Measurements from ENCODE around the gene SLC66A2. TPM values are rescaled to one million over a fixed set of nuclear protein-coding genes. Genes with fewer than 3 reads are reported as not detected.

SLC66A2 gene
- total RNA-seq, 6 experiments from 2014 or later: 61.6 to 140 (median 95.8) TPM

DNA sequence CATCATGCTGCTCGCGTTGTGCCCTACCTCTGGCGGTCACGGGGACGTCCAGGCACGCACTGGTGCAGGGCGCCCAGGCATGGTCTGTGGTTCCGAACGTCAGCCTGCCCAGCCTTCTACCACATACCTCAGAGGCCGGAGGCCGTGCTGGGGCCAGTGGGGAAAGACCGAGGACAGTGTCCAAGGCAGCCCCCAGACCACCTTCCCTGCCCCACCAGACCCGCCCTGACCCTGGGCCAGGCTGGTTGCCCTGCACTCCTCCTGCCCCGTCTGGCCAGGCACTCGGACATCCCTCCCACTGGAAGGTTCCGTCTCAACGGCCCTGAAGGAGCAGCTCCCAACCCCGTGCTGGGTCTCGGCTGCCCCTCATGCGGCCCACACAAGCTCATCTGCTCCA, 32.8 kb downstream of the SLC66A2 start:
- peak in 2 of 4 donors; percentile 11 to 18 for ATAC-seq
- TF ChIP-seq, protein P1, sequence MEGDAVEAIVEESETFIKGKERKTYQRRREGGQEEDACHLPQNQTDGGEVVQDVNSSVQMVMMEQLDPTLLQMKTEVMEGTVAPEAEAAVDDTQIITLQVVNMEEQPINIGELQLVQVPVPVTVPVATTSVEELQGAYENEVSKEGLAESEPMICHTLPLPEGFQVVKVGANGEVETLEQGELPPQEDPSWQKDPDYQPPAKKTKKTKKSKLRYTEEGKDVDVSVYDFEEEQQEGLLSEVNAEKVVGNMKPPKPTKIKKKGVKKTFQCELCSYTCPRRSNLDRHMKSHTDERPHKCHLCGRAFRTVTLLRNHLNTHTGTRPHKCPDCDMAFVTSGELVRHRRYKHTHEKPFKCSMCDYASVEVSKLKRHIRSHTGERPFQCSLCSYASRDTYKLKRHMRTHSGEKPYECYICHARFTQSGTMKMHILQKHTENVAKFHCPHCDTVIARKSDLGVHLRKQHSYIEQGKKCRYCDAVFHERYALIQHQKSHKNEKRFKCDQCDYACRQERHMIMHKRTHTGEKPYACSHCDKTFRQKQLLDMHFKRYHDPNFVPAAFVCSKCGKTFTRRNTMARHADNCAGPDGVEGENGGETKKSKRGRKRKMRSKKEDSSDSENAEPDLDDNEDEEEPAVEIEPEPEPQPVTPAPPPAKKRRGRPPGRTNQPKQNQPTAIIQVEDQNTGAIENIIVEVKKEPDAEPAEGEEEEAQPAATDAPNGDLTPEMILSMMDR (IDR thresholded peaks at IDR 0.05): no peak
- TF ChIP-seq POLR2A (IDR thresholded peaks at IDR 0.05): no peak
- Histone ChIP-seq H3K9me3 (no peaks in the 10 kb centered on the region), H3K4me3 (no peak overlapping the region), H3K27ac (no peak overlapping the region), H3K36me3 (peaks cover 0 to 41% (median 18%) of the 10 kb centered on the region in 4 donors), H3K4me1 (no peaks in the 10 kb centered on the region), H3K27me3 (no peaks in the 10 kb centered on the region)
- peak in 1 of 3 donors; percentile 51 for DNase-seq
- 100% methylated on average over 3 of the region's 20 CpGs for WGBS (ENCODE audit: insufficient coverage, low coverage, low lambda C conversion rate, missing lambda C conversion rate)
- intact Hi-C loops (cut with DNase I): loop anchor here in 1 of 2 donors (10.0 kb wide), 1 partner anchor 116 kb away; the partner anchor contains the start of gene RBFA

DNA sequence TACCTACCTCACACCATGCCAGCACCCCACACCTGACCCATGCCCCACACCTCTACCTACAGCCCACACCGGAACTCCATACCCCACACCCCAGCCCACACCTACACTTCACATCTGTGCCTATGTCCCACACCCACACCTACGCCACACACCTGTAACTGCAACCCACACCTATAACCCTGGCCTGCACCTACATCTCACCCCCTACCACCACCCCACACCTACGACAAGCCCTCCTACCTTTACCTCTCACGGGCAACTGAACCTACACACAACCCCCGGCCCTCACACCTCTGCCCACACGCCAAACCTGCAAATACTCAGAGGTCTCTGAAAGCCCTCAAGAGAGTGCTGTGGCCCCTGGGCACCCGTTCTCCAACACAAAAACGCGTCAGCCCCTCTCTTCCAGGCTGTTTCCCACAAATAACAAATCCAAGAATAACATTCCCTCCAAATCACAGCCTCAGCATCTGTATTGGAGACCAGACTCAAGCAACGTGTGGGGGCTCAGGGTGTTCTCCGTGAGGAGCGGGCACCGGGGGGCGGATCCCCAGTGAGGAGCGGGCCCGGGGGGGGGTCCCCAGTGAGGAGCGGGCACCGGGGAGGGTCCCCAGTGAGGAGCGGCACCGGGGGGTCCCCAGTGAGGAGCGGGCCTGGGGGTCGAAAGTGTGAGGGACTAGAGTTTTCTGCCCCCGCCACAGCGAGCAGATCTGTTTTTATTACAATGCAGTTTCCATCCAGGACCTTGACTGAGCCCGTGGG, 33.4 kb downstream of the SLC66A2 start:
- Histone ChIP-seq H3K9me3 (no peaks in the 10 kb centered on the region), H3K27ac (no peak overlapping the region), H3K4me1 (no peaks in the 10 kb centered on the region), H3K4me3 (no peak overlapping the region), H3K36me3 (peaks cover 0 to 39% (median 18%) of the 10 kb centered on the region in 4 donors), H3K27me3 (no peaks in the 10 kb centered on the region)
- ATAC-seq: peak in 1 of 4 donors; percentile 3
- WGBS (ENCODE audit: insufficient coverage, low coverage, low lambda C conversion rate, missing lambda C conversion rate): 93% methylated on average over 14 of the region's 25 CpGs
- no peak for DNase-seq
- intact Hi-C loops (cut with DNase I): loop anchor here in 1 of 2 donors (10.0 kb wide), 1 partner anchor 117 kb away; the partner anchor contains the start of gene RBFA
- no peak for TF ChIP-seq POLR2A (IDR thresholded peaks at IDR 0.05)
- TF ChIP-seq, protein P1 (IDR thresholded peaks at IDR 0.05): no peak

DNA sequence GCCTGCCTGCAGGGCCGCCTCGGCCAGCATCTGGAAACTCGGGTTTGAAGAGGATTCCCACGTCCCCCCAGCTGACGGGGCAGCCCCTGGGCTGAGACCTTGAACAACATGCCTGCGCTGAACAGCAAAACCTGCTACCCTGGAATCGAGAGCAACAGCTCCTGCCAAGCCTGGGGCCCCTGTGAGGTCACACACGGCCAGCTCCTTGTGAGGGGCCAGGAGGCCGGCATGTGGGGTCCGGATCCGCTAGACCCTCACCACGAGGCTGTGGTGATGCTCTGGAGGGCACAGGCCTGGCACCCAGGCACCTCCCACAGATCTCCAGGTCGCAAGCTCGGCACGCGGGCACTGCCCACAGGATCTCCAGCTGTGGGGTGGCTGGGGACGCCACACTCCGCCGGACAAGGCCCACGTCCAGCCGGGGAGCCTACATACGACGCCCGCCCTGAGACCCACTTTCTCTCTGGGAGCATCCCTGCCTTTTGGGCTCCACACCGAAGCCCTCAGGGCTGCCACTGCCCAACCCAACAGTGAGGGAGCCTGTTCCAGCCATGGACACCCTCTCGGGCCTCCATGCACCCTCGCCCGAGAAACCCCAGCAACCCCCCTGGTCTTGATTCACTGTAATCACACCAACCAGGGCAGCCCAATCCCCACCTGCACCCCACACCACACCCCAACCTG, 34.1 kb downstream of the SLC66A2 start:
- intact Hi-C loops (cut with DNase I): loop anchor here in 1 of 2 donors (10.0 kb wide), 1 partner anchor 117 kb away; the partner anchor contains the start of gene RBFA
- ATAC-seq (no peak), DNase-seq (peak in 2 of 3 donors; percentile 31 to 41)
- H3K4me3 ChIP-seq: no peak overlapping the region
- H3K4me1 ChIP-seq: no peaks in the 10 kb centered on the region
- H3K27ac ChIP-seq: no peak overlapping the region
- WGBS (ENCODE audit: insufficient coverage, low coverage, low lambda C conversion rate, missing lambda C conversion rate): no CpG with 5 or more reads among the region's 28 CpGs
- peaks cover 0 to 42% (median 17%) of the 10 kb centered on the region in 4 donors for H3K36me3 ChIP-seq
- H3K9me3 ChIP-seq: no peaks in the 10 kb centered on the region
- no peaks in the 10 kb centered on the region for H3K27me3 ChIP-seq
- TF ChIP-seq, protein P1 (IDR thresholded peaks at IDR 0.05): no peak
- no peak for TF ChIP-seq POLR2A (IDR thresholded peaks at IDR 0.05)

- 93% methylated on average over 3 of the region's 24 CpGs for WGBS (ENCODE audit: insufficient coverage, low coverage, low lambda C conversion rate, missing lambda C conversion rate)
- Histone ChIP-seq H3K27ac (no peak overlapping the region), H3K4me3 (no peak overlapping the region), H3K9me3 (no peaks in the 10 kb centered on the region), H3K4me1 (no peaks in the 10 kb centered on the region), H3K36me3 (peaks cover 0 to 37% (median 15%) of the 10 kb centered on the region in 4 donors), H3K27me3 (no peaks in the 10 kb centered on the region)
- intact Hi-C loops (cut with DNase I): loop anchor here in 1 of 2 donors (10.0 kb wide), 1 partner anchor 118 kb away; the partner anchor contains the start of gene RBFA
- no peak for ATAC-seq
- DNase-seq: no peak
- no peak for TF ChIP-seq POLR2A (IDR thresholded peaks at IDR 0.05)
- TF ChIP-seq, protein P1 (IDR thresholded peaks at IDR 0.05): no peak
These were observed 34.8 kb downstream of the SLC66A2 start for GRCh38 chr18:79916546-79917168.
